NCI-H146 (cell line): ENCODE measurements around the gene DRC3.
"Not testable (repeated sequence)": the region's sequence is repeated elsewhere in the genome, so short reads cannot be mapped to it uniquely, and the experiment has no call there.

Experiments
- DNase-seq: peaks from one replicate; lab custom pipeline; 2025; lab: John Stamatoyannopoulos, UW

Gene DRC3, protein sequence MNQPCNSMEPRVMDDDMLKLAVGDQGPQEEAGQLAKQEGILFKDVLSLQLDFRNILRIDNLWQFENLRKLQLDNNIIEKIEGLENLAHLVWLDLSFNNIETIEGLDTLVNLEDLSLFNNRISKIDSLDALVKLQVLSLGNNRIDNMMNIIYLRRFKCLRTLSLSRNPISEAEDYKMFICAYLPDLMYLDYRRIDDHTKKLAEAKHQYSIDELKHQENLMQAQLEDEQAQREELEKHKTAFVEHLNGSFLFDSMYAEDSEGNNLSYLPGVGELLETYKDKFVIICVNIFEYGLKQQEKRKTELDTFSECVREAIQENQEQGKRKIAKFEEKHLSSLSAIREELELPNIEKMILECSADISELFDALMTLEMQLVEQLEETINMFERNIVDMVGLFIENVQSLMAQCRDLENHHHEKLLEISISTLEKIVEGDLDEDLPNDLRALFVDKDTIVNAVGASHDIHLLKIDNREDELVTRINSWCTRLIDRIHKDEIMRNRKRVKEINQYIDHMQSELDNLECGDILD

DNA sequence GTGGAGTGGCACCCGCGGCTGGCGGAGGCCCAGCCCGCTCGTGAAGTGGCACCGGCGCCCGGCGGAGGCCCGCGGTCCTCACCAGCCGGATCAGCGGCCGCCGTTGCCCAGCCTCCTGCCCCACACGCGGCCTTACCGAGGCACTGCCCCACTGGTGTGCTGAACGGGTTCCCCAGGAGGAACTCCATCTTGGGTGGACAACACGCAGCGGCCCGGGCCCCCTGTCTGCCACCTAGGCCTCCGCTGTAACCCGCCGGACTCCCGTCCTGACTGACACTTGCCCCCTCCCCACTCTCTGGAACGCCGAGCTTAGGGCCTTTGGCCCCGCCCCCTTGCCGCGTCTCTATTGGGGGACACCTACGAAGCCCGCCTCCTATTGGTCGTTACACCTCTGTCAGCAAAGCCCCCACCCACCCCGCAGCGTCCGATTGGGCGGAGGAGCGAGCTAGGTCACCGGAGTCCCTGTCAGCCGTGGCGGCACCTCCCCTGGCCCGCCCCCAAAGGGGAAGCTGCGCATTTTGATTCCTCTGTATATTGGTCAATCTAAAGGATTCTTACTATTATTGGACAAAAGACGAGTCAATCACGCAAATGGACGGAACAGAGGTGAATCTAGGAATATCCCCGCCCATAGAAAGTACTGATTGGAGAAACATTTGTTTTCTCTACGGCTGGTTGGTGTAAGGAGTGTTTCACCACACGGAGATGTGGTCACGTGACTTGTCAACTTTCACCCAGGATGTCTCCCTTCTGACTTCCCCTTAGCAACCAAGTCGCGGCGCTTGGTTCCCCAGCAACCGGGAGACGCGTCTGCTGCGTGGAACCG lies at the start of gene DRC3, which contains the start of gene TOM1L2:
DRC3 (plus strand) TSS at position 737 of the 826 bp plus-strand sequence. CDS start 4,737 bp downstream, outside the sequence.
TOM1L2 (minus strand) TSS at position 275 of the 826 bp plus-strand sequence; CDS start at position 188, 87 bp downstream.
- DNase-seq = peak; percentile 100

DNA sequence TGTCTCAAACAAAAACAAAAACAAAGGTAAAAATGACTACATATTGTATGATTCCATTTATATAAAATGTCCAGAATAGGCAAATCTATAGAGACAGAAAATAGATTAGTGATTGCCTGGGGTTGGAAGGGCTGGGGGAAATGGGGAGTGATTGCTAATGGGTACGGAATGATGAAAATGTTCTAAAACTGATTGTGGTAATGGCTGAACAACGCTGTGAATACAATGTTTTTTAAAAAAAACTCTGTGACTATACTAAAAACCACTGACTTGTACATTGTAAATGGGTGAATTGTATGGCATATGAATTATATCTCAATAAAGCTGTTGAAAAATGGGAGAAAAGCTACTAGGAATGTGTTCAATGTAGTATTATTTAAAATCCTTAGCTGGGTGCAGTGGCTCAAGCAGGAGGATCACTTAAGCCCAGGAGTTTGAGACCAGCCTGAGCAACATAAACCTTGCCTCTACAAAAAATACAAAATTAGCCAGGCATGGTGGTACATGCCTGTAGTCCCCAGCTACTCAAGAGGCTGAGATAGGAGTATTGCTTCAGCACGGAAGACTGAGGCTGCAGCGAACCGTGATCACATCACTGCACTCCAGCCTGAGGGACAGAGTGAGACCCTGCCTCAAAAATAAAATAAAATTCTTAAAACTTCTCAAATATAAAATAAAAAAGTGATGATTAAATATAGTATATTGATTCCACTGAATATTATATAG lies 48.4 kb upstream of the DRC3 start:
- DNase-seq = no peak

DNA sequence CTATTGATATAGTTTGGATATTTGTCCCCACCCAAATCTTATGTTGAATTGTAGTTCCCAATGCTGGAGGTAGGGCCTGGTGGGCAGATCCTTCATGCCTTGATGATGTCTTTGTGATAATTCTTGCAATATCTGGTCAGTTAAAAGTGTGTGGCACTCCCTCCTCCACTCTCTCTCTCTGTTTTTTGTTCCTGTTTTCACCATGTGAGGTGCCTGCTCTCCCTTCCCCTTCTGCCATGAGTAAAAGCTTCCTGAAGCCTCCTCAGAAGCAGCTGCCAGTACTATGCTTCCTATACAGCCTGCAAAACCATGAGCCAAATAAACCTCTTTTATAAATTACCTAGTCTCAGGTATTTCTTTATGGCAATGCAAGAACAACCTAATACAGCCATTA lies 47.8 kb upstream of the DRC3 start:
- DNase-seq = no peak

DNA sequence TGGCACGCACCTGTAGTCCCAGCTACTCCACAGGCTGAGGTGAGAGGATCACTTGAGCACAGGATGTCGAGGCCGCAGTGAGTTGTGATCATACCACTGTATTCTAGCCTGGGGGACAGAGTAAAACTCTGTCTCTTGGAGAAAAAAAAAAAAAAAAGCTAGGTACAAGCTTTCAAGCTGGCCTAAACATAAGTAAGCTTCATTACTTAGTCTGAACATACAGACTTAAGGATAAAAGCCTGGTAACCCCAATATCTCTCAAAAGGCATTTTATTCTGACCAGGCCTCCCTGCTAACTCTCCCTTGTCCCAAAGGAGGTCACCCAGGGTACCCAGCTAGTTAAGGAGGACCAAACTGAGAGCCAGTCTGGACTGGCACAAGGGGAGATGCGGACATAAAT lies 46.6 kb upstream of the DRC3 start:
- no peak for DNase-seq

DNA sequence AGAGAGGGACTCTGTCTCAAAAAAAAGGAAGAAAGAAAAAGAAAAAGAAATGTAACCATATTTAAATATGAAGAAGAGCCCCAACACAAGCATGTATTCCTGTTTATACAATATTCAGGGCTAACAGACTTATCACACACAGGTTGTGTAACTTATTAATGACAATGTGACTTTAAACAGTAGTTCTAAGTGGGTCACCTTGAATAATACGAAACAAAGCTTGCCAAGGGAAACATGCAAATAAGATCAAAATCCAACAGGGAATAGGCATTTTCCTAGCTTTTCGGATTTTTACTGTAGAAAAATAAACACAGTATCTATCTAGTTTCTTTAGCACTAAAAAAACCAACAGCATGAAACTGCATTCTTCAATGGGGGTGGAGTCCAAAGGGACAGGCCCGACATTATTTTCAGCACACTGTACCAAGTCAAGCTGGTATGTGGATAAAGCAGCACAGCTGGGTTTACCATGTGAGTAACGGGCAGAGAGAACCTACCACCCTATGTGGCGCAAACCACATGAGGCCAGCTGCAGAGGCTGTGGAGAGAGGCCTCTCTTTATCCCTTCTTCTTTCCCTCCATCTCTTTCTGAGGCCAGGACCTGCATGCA lies 45.7 kb upstream of the DRC3 start:
- DNase-seq = no peak

DNA sequence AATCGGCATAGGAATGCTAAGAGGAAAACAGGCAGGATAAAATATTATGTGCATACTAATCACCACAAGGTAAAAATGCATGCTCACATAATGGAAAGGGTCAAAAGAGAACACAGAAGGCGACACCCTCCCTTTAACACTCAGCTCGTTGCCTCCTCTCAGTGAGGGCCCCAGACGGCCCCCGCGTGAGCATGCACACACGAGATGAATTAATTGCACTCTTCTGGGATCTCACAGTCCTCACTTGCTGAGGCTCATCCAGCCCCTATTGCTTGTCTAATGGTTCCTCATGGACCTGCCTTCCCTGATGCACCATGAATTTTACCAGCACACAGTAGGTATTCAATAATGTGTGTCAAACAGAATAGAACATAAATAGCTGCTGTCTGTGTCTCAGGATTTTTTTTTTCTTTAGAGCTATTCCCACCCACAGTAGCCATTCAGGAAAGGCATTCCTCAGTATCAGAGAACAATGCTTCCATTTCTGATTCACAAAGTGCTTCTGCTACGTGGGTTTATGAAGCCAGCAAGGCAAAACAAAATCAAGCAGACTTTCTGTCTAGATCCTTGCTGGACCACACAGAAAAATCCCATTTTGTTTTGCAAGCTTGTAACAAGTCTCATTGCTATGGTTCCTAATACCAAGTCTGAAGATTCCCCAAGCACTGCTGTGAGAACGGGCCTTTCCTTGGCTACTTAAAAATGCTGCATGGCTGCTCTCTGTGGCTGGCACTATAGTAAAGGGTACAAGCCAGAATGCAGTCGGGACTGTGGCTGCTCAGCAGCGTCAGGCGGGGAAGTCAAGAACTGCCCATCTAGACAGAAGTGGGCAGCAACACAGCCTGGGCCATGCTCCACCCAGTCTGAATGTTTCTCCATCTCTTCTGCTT lies 44.0 kb upstream of the DRC3 start:
- no peak for DNase-seq

DNA sequence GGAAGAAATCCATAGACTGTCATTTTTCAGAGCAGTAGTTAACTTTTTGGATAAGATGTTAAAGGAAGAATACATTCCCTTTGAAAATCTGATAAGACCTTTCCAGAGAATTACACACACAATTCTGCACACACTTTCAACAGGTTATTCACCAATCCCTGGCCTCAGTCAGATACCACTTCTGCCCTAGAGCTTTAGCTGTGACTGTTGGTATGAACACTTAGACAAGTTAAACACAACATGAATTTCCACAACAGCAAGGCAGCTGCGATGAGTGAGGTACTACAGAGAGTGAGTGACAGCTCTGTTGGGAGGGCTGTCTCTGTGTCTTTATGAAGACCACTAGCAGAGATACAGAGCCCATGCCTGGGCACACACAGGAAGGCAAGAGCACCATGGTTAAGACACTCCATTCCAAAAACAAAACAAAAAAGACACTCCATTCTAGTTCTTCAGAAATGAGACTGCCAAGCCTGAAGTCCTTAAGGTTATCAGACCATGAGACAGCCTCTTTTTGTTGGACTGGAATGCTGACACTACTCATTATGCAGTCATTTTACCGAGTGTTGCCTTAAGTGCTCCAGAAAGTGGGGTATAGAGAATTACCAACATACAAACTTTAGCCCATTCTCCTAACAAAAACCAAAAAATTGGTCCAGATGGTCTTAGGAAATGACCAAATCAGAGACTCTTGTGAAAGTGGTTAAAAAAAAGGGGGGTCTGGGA lies 42.8 kb upstream of the DRC3 start:
- no peak for DNase-seq

DNA sequence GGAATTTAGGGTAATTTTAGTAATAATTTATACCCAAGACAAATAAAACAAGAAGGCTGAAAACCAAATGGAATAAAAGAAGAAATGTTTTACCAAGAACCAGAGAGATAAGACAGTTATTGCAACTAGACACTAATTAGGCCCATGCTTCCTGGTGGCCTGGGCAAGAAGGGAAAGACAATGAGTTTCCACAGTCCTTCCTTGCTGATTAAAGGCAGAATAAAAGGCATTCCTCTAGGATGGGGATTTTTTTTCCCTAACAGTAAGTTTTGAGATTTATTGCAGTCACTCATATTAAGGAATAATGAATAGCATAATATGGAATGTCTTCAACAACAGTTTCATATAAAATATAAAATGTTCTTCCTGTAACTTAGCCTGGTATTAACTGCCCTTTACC lies 42.0 kb upstream of the DRC3 start:
- no peak for DNase-seq

DNA sequence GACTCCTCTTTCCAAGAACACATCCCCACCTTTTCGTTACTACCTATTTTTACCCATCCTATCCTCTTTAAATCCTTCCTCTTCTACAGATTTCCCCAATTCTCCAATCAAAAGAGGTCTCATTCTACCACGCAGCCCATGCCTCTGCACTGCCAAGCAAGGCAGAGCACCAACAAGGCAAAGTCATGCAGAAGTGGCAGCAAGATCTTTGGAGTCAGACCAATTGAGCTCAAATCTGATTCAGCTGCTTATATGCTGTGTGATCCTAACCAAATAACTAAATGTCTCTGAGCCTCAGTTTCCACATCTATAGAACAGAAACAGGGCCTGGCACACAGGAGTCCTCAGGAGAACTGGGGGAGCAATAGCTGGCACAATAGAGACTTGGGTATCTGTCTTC lies 41.5 kb upstream of the DRC3 start:
- no peak for DNase-seq

DNA sequence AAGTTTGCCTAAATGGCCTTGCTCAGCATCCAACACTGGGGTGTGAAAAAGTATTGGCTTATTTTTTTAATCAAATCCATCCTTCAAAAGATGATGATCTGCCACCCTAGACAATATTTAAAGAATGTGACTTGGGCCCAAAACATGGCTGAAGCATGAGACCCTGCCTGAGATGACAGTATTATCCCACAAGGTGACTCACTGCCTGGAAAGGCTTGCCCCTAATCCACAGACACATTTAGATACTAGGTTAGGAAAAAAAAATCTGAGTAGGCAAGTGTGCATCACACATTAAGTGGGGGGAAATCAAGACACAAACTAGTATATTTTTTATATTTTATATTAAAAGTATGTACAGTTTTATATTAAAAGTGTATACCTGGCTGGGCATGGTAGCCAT lies 38.9 kb upstream of the DRC3 start:
- no peak for DNase-seq

DNA sequence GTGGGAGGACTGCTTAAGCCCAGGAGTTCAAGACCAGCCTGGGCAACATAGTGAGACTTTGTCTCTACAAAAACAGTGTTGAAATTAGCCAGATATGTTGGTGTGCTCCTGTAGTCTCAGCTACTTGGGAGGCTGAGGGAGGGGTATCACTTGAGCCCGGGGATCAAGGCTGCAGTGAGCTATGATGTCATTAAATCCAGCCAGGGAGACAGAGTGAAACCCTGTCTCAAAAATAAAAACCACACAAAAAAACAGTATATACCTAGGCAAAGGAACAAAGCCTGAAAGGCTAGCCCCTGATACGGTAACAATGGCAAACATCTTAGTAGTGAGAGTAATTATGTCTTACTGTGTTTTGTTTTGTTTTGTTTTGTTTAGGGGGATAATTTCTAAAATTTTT lies 38.4 kb upstream of the DRC3 start:
- DNase-seq = no peak

DNA sequence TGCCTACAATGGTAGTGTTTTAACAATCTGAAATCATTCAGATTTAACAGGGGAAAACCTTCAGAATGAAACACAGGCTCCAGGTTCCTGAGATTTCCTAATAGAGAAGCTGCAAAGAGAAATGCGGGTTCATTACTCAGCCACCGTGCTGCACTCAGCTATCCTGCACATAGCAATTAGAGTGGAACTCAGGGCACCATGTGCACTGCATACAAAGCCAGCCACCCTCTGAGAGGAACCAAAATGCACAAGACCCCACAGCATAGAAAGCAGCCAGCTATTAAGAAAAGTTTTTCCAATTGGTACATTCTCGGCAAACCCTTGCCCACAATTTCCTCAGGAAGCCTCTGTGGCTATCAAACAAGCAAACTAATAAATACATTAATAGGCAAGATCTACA lies 37.9 kb upstream of the DRC3 start:
- no peak for DNase-seq

DNA sequence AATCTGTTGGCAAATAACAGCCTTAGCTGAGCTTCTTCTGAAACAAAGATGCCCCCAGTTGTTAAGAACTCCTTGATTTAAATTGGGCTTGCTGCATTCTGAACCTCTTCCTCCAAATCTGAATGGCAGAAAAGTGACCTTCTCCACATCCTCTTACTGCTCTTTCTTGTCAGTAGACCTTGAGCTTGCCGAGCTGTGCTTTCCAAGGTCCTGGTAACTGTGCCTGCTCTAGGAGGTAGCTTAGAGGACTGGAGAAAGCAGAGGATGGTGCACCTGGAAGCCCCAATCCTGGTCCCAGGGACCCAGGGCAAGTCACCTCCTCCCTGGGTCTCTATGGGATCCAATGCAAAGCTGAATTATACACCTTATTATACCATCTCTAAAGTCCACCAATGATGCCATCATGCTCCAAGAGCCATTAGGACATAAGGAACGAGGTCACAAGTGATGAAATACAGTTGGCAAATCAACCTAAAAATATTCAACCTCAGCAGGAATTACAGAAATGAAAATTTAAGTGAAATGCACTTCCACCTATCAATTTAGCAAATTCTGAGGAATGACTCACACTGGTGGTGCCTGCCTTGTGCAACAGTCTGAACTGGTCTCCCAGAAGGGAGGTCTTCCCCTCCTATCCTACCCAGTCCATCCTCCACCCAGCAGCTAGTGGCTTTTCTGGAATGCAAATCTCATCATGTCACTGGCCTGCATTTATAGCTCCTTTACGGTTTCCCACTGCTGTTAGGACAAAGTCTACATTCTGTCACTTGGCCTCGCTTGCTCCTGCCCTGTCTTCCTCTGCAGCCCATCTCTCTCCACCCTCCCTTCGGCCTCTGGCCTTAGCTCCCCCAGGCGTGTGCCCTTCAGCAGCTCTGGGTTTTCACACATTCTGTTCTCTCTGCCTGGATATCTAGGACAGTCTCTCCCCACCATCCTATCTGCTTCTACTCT lies 37.1 kb upstream of the DRC3 start:
- DNase-seq = no peak

DNA sequence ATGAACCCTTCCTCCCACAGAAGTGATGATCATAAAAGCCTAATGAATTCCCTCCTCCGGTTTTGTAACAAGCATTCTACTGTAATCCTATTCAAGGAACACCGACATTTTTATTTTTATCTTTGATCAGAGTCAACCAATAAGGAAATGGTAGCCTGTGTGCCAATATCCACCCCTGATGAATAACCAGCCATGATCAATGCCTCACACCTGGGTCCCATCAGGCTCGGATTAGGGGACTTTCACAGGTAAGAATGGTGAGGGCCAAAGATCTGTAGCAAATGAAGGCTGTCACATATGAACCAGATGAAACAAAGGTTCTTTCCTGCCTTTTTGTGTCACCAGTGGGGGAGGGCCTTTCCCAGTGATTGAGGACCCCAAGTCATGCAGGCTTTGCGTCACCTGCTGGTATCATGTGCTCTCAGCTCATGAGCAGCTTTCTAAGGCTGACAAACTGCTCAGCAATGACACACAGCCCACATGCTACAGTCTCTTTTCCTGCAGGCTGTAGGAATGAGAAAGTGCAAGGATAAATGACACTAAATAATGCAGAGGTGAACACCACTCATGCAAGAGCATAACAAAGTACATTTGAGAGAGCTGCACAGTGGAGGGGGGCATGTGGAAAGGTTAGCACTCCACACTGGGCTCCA lies 35.3 kb upstream of the DRC3 start:
- no peak for DNase-seq

DNA sequence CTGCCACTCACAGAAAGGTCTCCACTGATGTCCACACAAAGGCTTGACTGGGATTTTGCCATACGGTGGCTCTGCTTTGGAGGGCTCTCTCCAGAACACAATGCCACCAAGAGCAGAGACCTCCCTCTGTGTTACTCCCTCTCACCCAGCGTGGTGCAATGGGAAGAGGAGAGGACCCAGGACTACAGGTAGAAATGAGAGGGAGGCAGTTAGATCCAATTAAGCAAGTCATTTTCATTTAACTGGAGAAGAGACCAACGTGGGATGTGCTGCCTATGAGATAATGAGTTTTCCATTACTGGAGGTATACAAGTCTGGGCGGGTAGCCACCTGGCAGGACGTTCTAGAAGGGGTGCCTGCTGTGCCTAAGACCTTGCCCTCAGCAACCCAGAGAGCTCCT lies 34.7 kb upstream of the DRC3 start:
- no peak for DNase-seq

DNA sequence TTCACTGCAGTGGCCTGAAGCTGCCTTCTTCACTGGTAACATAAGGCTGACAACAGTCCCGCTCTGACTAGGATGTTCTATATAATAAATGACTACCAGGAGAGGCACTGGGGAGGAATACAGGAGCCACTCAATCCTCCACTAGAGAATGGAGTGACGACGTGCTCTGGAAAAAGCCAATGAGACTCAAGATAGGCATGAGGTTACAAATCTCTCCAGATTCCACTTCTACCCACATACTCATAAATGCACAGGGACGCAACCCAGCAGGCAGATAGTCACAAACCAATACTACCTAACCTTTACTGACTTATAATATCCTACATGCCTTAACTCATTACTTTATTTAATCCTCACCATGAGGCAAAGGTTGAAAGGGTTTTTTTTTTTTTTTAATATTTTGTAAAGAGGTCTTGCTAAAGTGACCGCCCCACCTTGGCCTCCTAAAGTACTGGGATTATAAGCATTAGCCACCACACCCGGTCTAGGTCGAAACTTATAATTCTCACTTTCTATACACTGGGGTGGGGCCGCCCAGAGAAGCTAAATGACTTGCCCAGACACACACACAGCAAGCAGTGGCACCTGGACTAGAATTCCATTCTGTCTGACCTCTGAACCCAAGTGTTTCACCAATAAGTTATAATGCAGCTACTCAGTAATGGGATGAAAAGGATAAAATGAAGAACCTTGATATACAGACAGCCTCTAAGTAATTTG lies 34.1 kb upstream of the DRC3 start:
- no peak for DNase-seq

DNA sequence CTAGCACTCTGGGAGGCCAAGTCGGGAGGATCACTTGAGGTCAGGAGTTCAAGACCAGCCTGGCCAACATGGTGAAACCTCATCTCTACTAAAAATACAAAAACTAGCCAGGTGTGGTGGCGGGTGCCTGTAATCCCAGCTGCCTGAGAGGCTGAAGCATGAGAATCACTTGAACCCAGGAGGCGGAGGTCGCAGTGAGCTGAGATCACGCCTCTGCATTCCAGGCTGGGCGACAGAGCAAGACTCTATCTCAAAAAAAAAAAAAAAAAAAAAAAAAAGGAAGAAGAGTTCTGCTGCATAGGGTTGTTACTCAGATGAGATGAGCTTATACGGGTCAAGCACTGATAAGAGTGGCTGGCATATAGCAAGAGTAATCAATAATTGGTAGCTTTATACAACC lies 32.7 kb upstream of the DRC3 start:
- DNase-seq = not testable (repeated sequence)

DNA sequence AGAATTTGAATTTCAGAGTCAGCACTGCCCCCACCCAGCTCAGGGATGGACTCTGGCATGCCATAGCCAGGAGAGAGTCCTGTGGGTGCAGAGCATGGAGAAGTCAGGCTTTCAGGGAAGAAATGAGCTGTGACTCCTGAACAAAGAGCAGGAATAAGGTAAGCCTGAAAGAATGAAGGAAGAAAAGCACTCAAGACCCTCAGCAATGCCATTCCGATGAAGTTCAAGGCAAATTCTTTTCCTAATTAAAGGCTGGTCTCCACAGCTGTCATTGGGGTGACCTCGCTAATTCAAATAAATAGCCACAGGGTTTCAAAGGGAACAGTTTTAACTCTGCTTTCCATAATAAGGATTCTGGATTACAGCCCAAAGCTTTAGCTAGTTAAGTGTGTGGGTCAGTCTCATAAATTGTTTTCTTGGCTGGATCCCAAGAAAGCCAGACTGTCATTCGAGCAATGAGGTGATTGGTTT lies 32.2 kb upstream of the DRC3 start:
- no peak for DNase-seq
